Measurements from ENCODE around the gene MAP3K5.

Gene MAP3K5

GRCh38 chr6:136682292-136682691 lies 110.0 kb downstream of the MAP3K5 start:
- DNase-seq (ENCODE audit: low spot score) = no peak

GRCh38 chr6:136677822-136678221 lies 114.5 kb downstream of the MAP3K5 start:
- DNase-seq (ENCODE audit: low spot score) = no peak

DNA sequence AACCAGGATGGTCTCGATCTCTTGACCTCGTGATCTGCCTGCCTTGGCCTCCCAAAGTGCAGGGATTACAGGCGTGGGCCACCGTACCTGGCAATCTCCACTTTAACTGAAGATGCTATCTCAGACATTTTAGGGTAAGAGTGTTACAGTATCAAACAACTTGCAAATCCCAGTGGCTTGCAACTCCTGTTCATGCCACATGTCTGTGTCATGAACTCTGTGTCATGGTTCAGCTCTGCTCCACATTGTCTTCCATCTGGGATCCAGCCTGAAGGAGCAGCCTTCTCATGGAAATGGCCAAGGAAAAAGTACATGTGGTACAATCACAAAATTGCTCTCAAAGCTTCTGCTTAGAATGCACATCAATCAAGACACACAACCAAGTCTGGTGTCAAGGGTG lies 114.9 kb downstream of the MAP3K5 start:
- DNase-seq (ENCODE audit: low spot score) = no peak

DNA sequence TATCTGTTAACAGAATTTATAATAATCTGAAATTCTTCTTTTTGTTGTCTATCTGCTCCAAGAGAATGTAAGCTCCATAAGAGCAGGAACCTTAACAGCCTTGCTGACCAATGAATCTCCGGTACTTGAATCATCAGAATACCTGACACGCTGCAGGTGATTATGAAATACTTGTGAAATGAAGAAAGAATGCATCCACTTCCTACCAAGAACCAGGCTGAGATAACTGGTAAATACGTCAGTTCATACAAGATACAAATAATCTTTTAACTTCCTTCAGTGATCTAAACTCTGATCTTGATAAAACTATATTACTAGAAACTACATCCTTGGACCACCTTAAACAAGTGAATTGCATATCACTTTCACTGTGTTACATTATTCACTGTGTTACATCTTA lies 116.2 kb downstream of the MAP3K5 start:
- DNase-seq (ENCODE audit: low spot score) = no peak

DNA sequence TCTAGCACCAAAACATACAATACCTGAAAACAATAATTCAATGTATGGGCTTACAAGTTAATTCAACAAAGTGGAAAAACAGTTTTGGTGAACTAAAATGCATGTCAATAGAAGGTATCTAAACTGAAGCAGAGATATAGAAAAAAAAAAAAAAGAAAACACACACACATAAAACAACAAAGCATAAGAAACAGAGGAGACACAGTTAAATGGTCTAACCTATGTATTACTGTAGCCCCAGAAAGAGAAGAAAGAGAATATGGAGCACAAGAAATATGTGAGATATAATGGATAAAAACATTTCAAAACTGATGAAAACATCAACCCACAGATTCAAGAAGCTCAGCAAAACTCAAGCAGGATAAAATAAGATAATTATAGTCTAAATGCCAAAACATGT lies 118.7 kb downstream of the MAP3K5 start:
- no peak for DNase-seq (ENCODE audit: low spot score)

DNA sequence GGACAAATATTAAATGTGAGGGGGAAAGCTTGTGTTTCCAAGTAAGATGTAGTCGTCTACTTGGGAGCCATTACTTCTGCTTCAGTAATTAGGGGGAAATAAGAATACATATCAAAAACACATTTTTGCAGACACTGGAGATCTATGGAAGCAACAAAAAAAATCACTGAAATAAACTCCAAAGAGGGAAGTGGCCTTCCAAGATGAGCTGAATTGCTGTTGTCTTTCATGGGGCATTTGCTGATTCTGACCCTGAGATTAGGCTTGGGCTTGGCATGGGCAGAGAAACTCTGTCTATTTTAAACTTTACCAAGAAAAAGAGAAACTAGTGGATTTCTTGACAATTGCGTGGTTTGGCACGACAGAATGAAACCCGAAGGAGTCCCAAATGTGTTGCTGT lies 120.1 kb downstream of the MAP3K5 start:
- no peak for DNase-seq (ENCODE audit: low spot score)

- DNase-seq (ENCODE audit: low spot score) = no peak
These were observed 123.0 kb downstream of the MAP3K5 start for GRCh38 chr6:136669299-136669699.

DNA sequence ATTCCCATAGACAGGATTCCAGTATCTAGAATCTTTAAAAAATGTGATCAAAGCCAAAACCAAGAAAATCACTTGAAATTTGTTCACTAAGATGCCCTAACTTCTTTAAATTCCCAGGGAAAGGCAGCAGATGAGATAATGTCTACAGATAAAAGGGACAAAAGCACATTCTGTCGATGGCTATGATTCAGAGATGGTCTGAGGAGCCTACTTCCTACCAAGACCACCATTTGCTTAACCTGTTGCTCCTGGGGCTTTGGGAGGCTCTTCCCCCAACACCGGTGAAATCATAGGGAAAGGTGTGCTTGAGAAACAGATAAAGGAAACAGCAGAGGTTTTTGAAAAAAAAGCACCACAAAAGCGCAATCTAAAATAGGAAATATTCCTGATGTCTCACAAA lies 123.7 kb downstream of the MAP3K5 start:
- DNase-seq (ENCODE audit: low spot score) = no peak

- DNase-seq (ENCODE audit: low spot score) = no peak
These were observed 126.2 kb downstream of the MAP3K5 start for GRCh38 chr6:136666041-136666440.

DNA sequence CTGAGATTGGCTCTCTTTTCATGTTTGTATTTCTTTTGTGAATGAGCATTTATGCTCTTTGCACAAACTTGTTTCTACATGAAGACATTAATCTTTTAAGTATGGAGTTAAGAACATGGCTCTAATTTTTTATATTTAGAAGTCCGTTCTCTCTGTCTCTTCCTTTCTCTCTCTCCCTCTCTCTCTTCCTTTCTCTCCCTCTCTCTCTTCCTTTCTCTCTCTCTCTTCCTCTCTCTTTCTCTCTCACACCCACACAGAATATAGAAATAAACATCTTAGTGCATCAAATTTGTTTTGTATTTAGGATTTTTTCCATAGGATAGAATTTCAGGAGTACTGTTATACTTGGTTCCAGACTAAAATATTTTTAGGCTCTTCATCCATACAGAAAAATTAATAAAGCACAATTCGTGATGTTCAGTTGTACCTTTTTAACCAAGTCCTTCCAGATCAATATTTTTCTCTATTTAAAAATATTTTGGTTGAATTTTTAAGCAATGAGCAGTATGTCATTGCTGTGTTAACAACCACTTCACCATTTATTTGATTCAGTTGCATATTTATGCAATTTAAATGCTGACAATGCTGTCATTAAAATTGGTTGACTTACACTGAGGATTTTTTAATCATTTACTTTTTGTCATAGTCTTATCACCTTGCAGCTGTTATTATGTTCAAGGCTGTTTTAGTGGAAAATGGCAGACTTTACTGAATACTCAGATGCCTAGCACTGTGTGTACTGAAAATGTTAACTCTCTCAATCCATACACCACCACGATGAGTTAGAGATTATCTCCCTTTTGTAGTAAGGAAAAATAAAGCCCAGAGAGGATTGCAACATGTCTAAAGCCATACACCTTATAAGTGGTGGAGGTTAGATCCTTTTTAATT lies 129.7 kb downstream of the MAP3K5 start:
- DNase-seq (ENCODE audit: low spot score) = no peak

- DNase-seq (ENCODE audit: low spot score) = no peak
These were observed 131.6 kb downstream of the MAP3K5 start for GRCh38 chr6:136660727-136661126.

DNA sequence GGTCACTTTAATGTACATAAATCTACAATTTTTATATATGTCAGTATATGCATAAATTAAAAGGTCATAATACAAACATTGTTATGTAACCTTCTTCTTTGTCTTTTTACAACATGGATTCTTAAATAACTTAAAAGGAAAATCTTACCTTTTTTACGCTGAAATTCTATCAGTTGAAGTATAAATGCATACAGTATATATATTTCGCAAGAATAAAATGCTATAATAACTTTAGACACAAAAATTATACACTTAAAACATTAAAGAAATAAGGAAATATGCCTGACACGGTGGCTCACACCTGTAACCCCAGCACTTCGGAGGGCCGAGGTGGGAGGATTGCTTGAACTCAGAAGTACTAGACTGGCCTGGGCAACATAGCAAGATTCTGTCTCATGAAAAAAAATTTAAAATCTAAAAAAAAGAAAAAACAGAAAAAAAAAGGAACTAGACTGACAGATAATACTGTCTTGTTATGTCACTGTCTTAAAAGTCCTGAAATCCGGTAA lies 132.2 kb downstream of the MAP3K5 start:
- no peak for DNase-seq (ENCODE audit: low spot score)

DNA sequence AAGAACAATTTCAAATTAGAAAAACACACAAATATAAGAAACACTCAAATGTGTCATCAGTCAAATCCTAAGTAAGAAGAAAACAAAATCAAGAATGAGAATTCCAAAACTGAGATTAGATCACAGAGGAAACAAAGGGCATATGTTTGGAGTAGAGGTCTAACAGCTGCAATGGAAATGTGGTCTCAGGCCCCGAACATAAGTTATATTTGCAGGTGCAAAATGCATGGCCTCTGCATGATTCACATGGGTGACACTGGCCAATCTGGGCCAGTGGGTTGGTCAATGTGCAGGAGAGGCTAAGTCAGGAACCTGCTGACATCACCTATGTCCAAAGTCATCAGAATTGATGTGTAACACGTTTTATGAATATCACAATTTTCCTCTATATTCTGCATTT lies 133.6 kb downstream of the MAP3K5 start:
- DNase-seq (ENCODE audit: low spot score) = no peak

- no peak for DNase-seq (ENCODE audit: low spot score)
These were observed 134.6 kb downstream of the MAP3K5 start for GRCh38 chr6:136657666-136658065.

- no peak for DNase-seq (ENCODE audit: low spot score)
These were observed 136.2 kb downstream of the MAP3K5 start for GRCh38 chr6:136656121-136656520.

DNA sequence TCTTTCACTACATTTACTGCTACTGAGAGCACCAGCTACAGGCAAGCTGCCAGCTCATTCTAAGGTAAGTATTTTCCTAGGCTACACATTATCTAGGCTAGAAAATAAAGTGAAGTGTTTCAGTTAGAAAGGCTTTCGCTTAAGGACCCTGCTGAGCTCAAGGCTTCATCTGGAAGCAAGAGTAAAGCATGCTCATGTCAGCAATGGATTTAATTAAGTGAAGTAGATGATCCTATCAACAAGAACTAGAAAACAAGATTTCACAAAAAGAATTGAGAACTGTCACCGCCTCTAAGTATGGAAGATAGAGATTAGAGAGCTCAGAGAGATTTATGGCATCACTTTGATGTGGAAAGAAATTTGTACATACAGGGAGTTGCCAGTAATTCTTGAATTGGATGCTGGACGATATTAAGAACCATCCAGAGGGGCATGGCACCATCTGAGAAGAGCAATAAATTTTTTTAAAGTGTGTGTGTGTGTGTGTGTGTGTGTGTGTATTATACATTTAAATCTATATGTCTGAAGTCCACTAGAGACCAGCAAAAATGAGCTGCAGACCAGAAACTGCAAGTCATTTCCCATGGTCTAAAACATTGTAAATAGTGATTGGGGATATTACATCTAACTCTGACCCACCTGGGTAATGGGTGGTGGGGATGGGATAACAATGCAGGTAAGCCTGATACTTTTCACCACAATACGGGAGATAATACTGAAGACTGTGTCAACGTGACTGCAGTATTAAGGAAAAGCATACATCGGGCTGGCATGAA lies 136.8 kb downstream of the MAP3K5 start:
- DNase-seq (ENCODE audit: low spot score) = no peak

DNA sequence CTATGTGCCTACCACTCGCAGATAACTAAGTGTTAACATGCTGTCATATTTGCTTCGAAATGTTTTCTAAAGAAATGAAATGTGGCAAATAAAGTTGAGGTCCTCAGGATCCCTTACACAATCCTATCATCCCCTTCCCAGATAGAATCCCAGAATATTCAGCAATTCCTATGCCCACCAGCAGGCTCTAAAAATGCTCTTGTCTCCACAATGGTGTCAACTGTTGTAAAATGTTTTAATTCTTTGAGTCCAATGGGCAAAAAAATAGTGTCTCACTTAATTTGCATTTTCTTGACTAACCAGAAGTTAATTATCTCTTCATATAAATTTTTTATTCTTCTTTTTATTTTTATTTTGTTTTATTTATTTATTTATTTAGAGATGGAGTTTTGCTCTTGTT lies 138.2 kb downstream of the MAP3K5 start:
- no peak for DNase-seq (ENCODE audit: low spot score)

DNA sequence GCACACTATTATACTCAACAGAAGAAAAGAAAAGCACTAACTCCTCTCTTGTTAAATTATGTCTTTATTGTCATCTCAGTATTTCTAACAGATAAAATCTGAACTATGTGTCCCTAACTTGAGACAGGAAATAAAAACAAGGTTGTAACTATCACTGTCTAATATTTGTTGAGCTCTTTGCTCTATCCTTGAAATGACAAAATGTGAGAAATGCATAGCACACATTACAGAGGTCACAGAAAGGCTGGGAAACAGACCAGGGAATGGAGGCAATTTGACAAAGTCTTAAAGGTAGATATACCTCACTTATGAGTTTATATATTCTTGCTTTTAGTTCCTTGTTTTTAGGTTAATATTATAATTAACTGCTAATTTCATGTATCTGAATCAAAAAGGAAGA lies 139.6 kb downstream of the MAP3K5 start:
- no peak for DNase-seq (ENCODE audit: low spot score)

- DNase-seq (ENCODE audit: low spot score) = no peak
These were observed 140.3 kb downstream of the MAP3K5 start for GRCh38 chr6:136651982-136652381.

- DNase-seq (ENCODE audit: low spot score) = peak; percentile 72
These were observed 144.9 kb downstream of the MAP3K5 start for GRCh38 chr6:136647363-136647852.

DNA sequence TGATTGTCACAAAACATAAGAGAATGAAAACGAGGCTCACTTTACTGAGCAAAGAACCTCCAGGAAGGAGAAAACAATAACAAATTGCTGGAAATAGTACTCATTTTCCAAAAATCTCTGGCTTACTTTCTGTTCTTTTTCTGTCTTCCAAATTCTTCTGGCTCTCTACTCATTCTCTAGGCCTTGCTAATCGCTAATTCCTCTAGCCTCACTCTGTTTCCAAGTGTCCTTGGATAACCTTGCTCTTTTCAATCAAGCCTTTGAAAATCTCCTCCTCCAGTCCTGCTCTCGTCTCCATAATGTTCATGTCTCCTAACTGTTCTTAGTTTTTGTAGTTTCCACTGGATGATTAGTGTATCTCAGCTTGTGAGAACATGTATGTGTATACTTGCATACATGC lies 145.9 kb downstream of the MAP3K5 start:
- no peak for DNase-seq (ENCODE audit: low spot score)

DNA sequence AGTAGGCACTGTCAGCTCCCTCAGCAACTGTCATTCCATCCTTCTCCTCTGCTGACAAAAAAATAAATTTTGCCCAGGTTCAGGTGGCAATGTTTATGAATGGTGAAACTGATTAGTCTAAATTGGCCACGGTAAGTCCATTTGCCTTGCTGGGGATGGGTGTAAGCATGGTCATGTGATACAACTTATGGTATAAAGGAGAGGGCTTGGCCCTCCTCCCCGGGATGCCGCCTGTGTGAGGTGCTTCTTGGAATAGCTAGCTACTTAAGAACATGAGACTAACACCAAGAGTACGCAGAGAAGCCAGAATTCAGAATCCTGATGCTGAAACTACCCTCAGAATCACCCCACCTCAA lies 147.7 kb downstream of the MAP3K5 start:
- no peak for DNase-seq (ENCODE audit: low spot score)
